H9 (cell line): ENCODE data around the gene PLK2. TPM values are rescaled to one million over a fixed set of nuclear protein-coding genes. Genes with fewer than 3 reads are reported as not detected.

ENCODE experiments used
- DNase-seq: peaks from one replicate; pipeline ENCODE4 v3.0.0-alpha.2; 2017
- H2AFZ ChIP-seq: one replicate; pipeline ENCODE4 v1.6.1; 2013; ENCODE audit warnings: mild to moderate bottlenecking, low read length, control low read depth, moderate library complexity
- H2AK5ac ChIP-seq: 2 replicates; pipeline ENCODE4 v1.6.1; 2013; ENCODE audit warnings: low read length, control low read depth, mixed read lengths; ENCODE audit not compliant: insufficient read length
- H2BK120ac ChIP-seq: one replicate; pipeline ENCODE4 v1.6.1; 2013; ENCODE audit warnings: low read depth, mild to moderate bottlenecking, low read length, control low read depth, inconsistent platforms; ENCODE audit not compliant: poor library complexity, severe bottlenecking
- H2BK12ac ChIP-seq: 2 replicates; pipeline ENCODE4 v1.6.1; 2013; ENCODE audit warnings: low read length, control low read depth, mixed read lengths, low read depth; ENCODE audit not compliant: insufficient read length
- H2BK15ac ChIP-seq: 2 replicates; pipeline ENCODE4 v1.6.1; 2013; ENCODE audit warnings: low read depth, low read length, control low read depth
- H2BK20ac ChIP-seq: one replicate; pipeline ENCODE4 v1.6.1; 2013; ENCODE audit warnings: low read depth, mild to moderate bottlenecking, low read length, control low read depth, inconsistent platforms; ENCODE audit not compliant: poor library complexity, severe bottlenecking
- H2BK5ac ChIP-seq: 2 replicates; pipeline ENCODE4 v1.6.1; 2013; ENCODE audit warnings: low read length, control low read depth, mixed read lengths; ENCODE audit not compliant: insufficient read length
- H3K14ac ChIP-seq: 2 replicates; pipeline ENCODE4 v1.6.1; 2013; ENCODE audit warnings: low read length, control low read depth; ENCODE audit not compliant: insufficient read depth
- H3K18ac ChIP-seq: 2 replicates; pipeline ENCODE4 v1.6.1; 2013; ENCODE audit warnings: low read depth, mild to moderate bottlenecking, mixed read lengths, low read length, control low read depth; ENCODE audit not compliant: insufficient read length
- H3K23ac ChIP-seq: 2 replicates; pipeline ENCODE4 v1.6.1; 2013; ENCODE audit warnings: low read length, control low read depth, mixed read lengths, low read depth; ENCODE audit not compliant: insufficient read length
- H3K23me2 ChIP-seq: 2 replicates; pipeline ENCODE4 v1.6.1; 2013; ENCODE audit warnings: low read depth, mild to moderate bottlenecking, mixed read lengths, low read length, control low read depth; ENCODE audit not compliant: insufficient read length, poor library complexity, severe bottlenecking
- H3K27ac ChIP-seq: 2 replicates; pipeline ENCODE4 v1.5.1; 2013; ENCODE audit warnings: low read length, control low read depth, mixed read lengths, low read depth; ENCODE audit not compliant: insufficient read length
- H3K27me3 ChIP-seq: 2 replicates; pipeline ENCODE4 v1.6.1; 2013; ENCODE audit warnings: low read length, control low read depth, inconsistent platforms; ENCODE audit not compliant: insufficient read depth
- H3K4ac ChIP-seq: 2 replicates; pipeline ENCODE4 v1.6.1; 2013; ENCODE audit warnings: low read depth, mild to moderate bottlenecking, control low read depth, inconsistent platforms, low read length, moderate library complexity
- H3K4me1 ChIP-seq: 2 replicates; pipeline ENCODE4 v1.6.1; 2013; ENCODE audit warnings: low read length, control low read depth, inconsistent platforms; ENCODE audit not compliant: insufficient read depth
- H3K4me2 ChIP-seq: 2 replicates; pipeline ENCODE4 v1.6.1; 2013; ENCODE audit warnings: low read length, control low read depth, mixed read lengths; ENCODE audit not compliant: insufficient read length, insufficient read depth
- H3K56ac ChIP-seq: 2 replicates; pipeline ENCODE4 v1.6.1; 2013; ENCODE audit warnings: low read depth, mild to moderate bottlenecking, mixed read lengths, low read length, control low read depth; ENCODE audit not compliant: insufficient read length
- H3K79me1 ChIP-seq: 2 replicates; pipeline ENCODE4 v1.6.1; 2013; ENCODE audit warnings: low read depth, mild to moderate bottlenecking, moderate library complexity, low read length, control low read depth, inconsistent platforms; ENCODE audit not compliant: insufficient read depth, poor library complexity, severe bottlenecking
- H3K79me2 ChIP-seq: 2 replicates; pipeline ENCODE4 v1.6.1; 2013; ENCODE audit warnings: low read length, control low read depth, inconsistent platforms; ENCODE audit not compliant: insufficient read depth
- H3K9ac ChIP-seq: 2 replicates; pipeline ENCODE4 v1.6.1; 2013; ENCODE audit warnings: low read length, control low read depth, mixed read lengths; ENCODE audit not compliant: insufficient read length; ENCODE audit errors: extremely low read depth
- H3K9me3 ChIP-seq: one replicate; pipeline ENCODE4 v1.6.1; 2013; ENCODE audit warnings: low read depth, low read length, inconsistent platforms; ENCODE audit not compliant: control insufficient read depth
- H3T11ph ChIP-seq: one replicate; pipeline ENCODE4 v1.6.1; 2013; ENCODE audit warnings: mild to moderate bottlenecking, low read length, control low read depth, inconsistent platforms
- H4K20me1 ChIP-seq: one replicate; pipeline ENCODE4 v1.6.1; 2013; ENCODE audit not compliant: control insufficient read depth, insufficient read length, insufficient read depth
- H4K5ac ChIP-seq: 2 replicates; pipeline ENCODE4 v1.6.1; 2013; ENCODE audit warnings: low read depth, mild to moderate bottlenecking, mixed read lengths, low read length, control low read depth; ENCODE audit not compliant: insufficient read length
- H4K8ac ChIP-seq: replicated peaks from 2 replicates; pipeline ENCODE4 v1.6.1; 2013; ENCODE audit warnings: low read length, control low read depth, mixed read lengths, low read depth; ENCODE audit not compliant: insufficient read length
- H4K91ac ChIP-seq: 2 replicates; pipeline ENCODE4 v1.6.1; 2013; ENCODE audit warnings: low read depth, mild to moderate bottlenecking, moderate library complexity, mixed read lengths, low read length, control low read depth; ENCODE audit not compliant: insufficient read length
- H3K27ac Mint-ChIP-seq, 3 experiments: 2 replicates in 2 of 3; 3 replicates in 1 of 3; pipeline ENCODE4 v1.8.0; 2020 to 2021; ENCODE audit warnings: mixed read lengths in 3 of 3, mild to moderate bottlenecking in 1 of 3, moderate library complexity in 1 of 3
- H3K27me3 Mint-ChIP-seq: 2 replicates; pipeline ENCODE4 v1.8.0; 2021; ENCODE audit warnings: low read depth, mild to moderate bottlenecking, moderate library complexity, mixed read lengths
- H3K36me3 Mint-ChIP-seq, 3 experiments: 2 replicates in 2 of 3; 3 replicates in 1 of 3; pipeline ENCODE4 v1.8.0; 2020 to 2021; ENCODE audit warnings: low read depth in 3 of 3, mixed read lengths in 3 of 3; ENCODE audit not compliant: insufficient read depth in 1 of 3
- H3K4me1 Mint-ChIP-seq, 2 experiments: 2 replicates each; pipeline ENCODE4 v1.8.0; 2020; ENCODE audit warnings: mixed read lengths in 2 of 2
- H3K4me3 Mint-ChIP-seq, 2 experiments: 2 replicates in 1 of 2; 3 replicates in 1 of 2; pipeline ENCODE4 v1.8.0; 2020 to 2021; ENCODE audit warnings: mild to moderate bottlenecking in 2 of 2, mixed read lengths in 2 of 2, moderate library complexity in 1 of 2
- H3K9me3 Mint-ChIP-seq, 2 experiments: 2 replicates in 1 of 2; 3 replicates in 1 of 2; pipeline ENCODE4 v1.8.0; 2020; ENCODE audit warnings: mild to moderate bottlenecking in 2 of 2, mixed read lengths in 2 of 2, moderate library complexity in 1 of 2
- CTCF ChIP-seq: fragments of 200-600 bp; sonication (generic); conservative IDR thresholded peaks from 3 replicates; pipeline ENCODE4 v1.8.0; 2021; ENCODE audit warnings: antibody characterized with exemption, mild to moderate bottlenecking
- WGBS: extraction: QIAGEN DNeasy Blood & Tissue Kit; methylation state at CpG from one replicate; pipeline ENCODE4 v1.1.7; 2013; ENCODE audit warnings: missing lambda C conversion rate, low lambda C conversion rate, mixed read lengths; ENCODE audit not compliant: insufficient read length; ENCODE audit errors: extremely low coverage; 5-methylcytosine and 5-hydroxymethylcytosine counted together
- total RNA-seq: library from RNA; stranded (reverse); gene quantifications from 2 replicates; pipeline ENCODE4 v1.2.1, GENCODE V29; 2021

PLK2 gene
- total RNA-seq, 1 experiment from 2014 or later: 26.2 TPM

- H3K14ac ChIP-seq: no peak overlapping the region
- no peak overlapping the region for H3K4me2 ChIP-seq
- Mint-ChIP-seq H3K27me3 (no peaks in the 10 kb centered on the region), H3K4me1 (no peaks in the 10 kb centered on the region), H3K9me3 (no peaks in the 10 kb centered on the region), H3K27ac (no peak overlapping the region; a peak in 1 of 7 replicates), H3K4me3 (no peak overlapping the region), H3K36me3 (no peaks in the 10 kb centered on the region)
- no peak overlapping the region for H2BK12ac ChIP-seq
- H3K9me3 ChIP-seq: no peaks in the 10 kb centered on the region
- H4K91ac ChIP-seq: no peak overlapping the region
- no peak overlapping the region for H3K27ac ChIP-seq
- no peak overlapping the region for H2BK5ac ChIP-seq
- H4K20me1 ChIP-seq: no peaks in the 10 kb centered on the region
- no peak for DNase-seq
- H2BK20ac ChIP-seq: no peak overlapping the region
- H3K79me2 ChIP-seq: no peaks in the 10 kb centered on the region
- H3K18ac ChIP-seq: no peak overlapping the region
- H2AK5ac ChIP-seq: no peak overlapping the region
- no peak overlapping the region for H2BK120ac ChIP-seq
- H2BK15ac ChIP-seq: no peak overlapping the region
- no peak overlapping the region for H4K8ac ChIP-seq
- H3K4me1 ChIP-seq: no peaks in the 10 kb centered on the region
- no peak for TF ChIP-seq CTCF
- no peak overlapping the region for H3K9ac ChIP-seq
- H3K23ac ChIP-seq: no peak overlapping the region
- WGBS: no CpG with 5 or more reads among the region's 5 CpGs
- H3K23me2 ChIP-seq: no peaks in the 10 kb centered on the region
- H4K5ac ChIP-seq: no peak overlapping the region
- no peak overlapping the region for H3K4ac ChIP-seq
- no peaks in the 10 kb centered on the region for H3K79me1 ChIP-seq
- H2AFZ ChIP-seq: no peak overlapping the region
- no peaks in the 10 kb centered on the region for H3K27me3 ChIP-seq
- no peak overlapping the region for H3K56ac ChIP-seq
- no peak overlapping the region for H3T11ph ChIP-seq
These were observed 20.7 kb downstream of the PLK2 start for GRCh38 chr5:58439094-58439644.
